ENCODE data around the gene TMEM209.
A peak's percentile ranks its signal among the peaks of the same experiment; 100 is the strongest.

The TMEM209 gene

DNA sequence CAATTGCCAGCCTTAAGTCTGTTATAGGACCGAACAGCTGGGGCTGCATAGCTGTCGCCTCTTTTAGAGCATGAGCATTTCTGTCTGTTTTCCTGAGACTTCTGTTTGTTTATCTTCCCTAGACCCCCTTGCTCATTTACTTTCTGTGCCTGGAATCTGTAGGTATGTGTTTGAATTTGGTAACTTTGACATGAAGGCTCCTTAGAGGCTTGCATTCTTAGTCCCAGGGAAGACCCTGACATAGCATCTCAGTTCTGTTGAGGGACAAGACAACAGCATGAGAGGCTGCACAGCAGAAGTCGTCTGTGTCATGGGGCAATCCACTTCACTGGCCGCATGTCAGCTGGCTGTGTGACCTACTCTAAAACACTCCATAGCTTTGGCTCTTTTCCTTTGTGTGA, 76.2 kb downstream of the TMEM209 start:
- Histone ChIP-seq H3K36me3 (ENCODE audit: control insufficient read depth in 2 of 2, insufficient read depth in 1 of 2, low read length in 2 of 2) (peaks cover 6 to 49% of the 10 kb centered on the region in 2 experiments), H3K4me1 (ENCODE audit: control insufficient read depth, insufficient read depth, low read length) (peaks cover 7% of the 10 kb centered on the region; the same call in 1 of the 2 replicates), H3K4me3 (ENCODE audit: low read depth, low read length) (no peak overlapping the region), H3K27ac (ENCODE audit: extremely low read depth, low read depth, low read length) (no peak overlapping the region), H3K9me3 (ENCODE audit: control insufficient read depth, insufficient read depth, low read depth, low read length) (no peaks in the 10 kb centered on the region)
- ChIA-PET CTCF (interaction anchor here (0.8 kb wide), 1 partner anchor 66 kb away, joined by 3 read pairs; no protein-coding TSS in a partner anchor), POLR2A (no interaction called here)
- TF ChIP-seq ZNF48 (tag by site-specific recombination; IDR thresholded peaks at IDR 0.05) (no peak), MYNN (tag by site-specific recombination; IDR thresholded peaks at IDR 0.05; ENCODE audit: borderline replicate concordance) (no peak), ZNF561 (tag by site-specific recombination; IDR thresholded peaks at IDR 0.05; ENCODE audit: borderline replicate concordance) (no peak), ZNF621 (tag by site-specific recombination; IDR thresholded peaks at IDR 0.05) (no peak), ZNF274 (IDR thresholded peaks at IDR 0.05; ENCODE audit: low read length) (no peak), ZNF274 (tag by site-specific recombination; IDR thresholded peaks at IDR 0.05; ENCODE audit: borderline replicate concordance) (no peak), ZNF335 (tag by site-specific recombination; conservative IDR thresholded peaks at IDR 0.05) (no peak), ZNF354C (tag by site-specific recombination; IDR thresholded peaks at IDR 0.05; ENCODE audit: borderline replicate concordance, low read depth) (no peak)
- TF ChIP-seq, protein P1, sequence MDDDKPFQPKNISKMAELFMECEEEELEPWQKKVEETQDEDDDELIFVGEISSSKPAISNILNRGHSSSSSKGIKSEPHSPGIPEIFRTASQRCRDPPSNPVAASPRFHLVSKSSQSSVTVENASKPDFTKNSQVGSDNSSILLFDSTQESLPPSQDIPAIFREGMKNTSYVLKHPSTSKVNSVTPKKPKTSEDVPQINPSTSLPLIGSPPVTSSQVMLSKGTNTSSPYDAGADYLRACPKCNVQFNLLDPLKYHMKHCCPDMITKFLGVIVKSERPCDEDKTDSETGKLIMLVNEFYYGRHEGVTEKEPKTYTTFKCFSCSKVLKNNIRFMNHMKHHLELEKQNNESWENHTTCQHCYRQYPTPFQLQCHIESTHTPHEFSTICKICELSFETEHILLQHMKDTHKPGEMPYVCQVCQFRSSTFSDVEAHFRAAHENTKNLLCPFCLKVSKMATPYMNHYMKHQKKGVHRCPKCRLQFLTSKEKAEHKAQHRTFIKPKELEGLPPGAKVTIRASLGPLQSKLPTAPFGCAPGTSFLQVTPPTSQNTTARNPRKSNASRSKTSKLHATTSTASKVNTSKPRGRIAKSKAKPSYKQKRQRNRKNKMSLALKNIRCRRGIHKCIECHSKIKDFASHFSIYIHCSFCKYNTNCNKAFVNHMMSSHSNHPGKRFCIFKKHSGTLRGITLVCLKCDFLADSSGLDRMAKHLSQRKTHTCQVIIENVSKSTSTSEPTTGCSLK (tag by site-specific recombination; IDR thresholded peaks at IDR 0.05), result no peak
- TF ChIP-seq, protein P2, sequence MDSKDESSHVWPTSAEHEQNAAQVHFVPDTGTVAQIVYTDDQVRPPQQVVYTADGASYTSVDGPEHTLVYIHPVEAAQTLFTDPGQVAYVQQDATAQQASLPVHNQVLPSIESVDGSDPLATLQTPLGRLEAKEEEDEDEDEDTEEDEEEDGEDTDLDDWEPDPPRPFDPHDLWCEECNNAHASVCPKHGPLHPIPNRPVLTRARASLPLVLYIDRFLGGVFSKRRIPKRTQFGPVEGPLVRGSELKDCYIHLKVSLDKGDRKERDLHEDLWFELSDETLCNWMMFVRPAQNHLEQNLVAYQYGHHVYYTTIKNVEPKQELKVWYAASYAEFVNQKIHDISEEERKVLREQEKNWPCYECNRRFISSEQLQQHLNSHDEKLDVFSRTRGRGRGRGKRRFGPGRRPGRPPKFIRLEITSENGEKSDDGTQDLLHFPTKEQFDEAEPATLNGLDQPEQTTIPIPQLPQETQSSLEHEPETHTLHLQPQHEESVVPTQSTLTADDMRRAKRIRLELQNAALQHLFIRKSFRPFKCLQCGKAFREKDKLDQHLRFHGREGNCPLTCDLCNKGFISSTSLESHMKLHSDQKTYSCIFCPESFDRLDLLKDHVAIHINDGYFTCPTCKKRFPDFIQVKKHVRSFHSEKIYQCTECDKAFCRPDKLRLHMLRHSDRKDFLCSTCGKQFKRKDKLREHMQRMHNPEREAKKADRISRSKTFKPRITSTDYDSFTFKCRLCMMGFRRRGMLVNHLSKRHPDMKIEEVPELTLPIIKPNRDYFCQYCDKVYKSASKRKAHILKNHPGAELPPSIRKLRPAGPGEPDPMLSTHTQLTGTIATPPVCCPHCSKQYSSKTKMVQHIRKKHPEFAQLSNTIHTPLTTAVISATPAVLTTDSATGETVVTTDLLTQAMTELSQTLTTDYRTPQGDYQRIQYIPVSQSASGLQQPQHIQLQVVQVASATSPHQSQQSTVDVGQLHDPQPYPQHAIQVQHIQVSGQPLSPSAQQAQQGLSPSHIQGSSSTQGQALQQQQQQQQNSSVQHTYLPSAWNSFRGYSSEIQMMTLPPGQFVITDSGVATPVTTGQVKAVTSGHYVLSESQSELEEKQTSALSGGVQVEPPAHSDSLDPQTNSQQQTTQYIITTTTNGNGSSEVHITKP (tag by site-specific recombination; IDR thresholded peaks at IDR 0.05), result no peak

DNA sequence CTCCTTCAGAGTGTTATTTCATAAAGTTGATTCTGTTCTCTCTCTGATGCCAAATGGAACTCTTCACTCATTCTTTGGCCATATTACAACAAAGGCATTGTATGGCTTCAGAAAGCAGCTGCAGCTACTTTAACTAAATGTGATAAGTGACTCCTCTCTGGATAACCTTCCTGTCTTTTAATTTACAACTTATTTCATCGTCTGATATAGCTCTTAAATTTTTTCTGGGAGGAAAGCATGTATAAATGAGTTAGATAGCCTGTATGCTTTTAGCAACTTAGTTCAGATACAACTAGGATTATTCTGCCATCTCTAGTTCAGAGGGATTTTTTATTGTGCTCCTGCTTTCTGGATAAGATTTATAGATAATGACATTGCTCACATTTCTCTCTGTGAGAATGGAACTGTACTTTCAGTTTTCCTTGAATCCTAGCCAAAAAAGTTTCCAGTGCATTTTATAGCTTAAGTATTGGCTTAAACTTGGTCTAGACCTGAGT, 77.3 kb downstream of the TMEM209 start:
- peaks cover 12 to 48% of the 10 kb centered on the region in 2 experiments for H3K36me3 ChIP-seq (ENCODE audit: control insufficient read depth in 2 of 2, insufficient read depth in 1 of 2, low read length in 2 of 2)
- H3K4me1 ChIP-seq (ENCODE audit: control insufficient read depth, insufficient read depth, low read length), result peaks cover 7% of the 10 kb centered on the region; the same call in 1 of the 2 replicates
- H3K4me3 ChIP-seq (ENCODE audit: low read depth, low read length), result no peak overlapping the region
- ChIA-PET POLR2A (no interaction called here), CTCF (interaction anchor here (0.8 to 0.9 kb wide), 2 partner anchors 11 to 240 kb away, joined by 3 to 4 read pairs; no protein-coding TSS in a partner anchor)
- H3K9me3 ChIP-seq (ENCODE audit: control insufficient read depth, insufficient read depth, low read depth, low read length), result no peaks in the 10 kb centered on the region
- no peak for TF ChIP-seq ZNF366 (tag by site-specific recombination; conservative IDR thresholded peaks at IDR 0.05)
- TF ChIP-seq WT1 (tag by site-specific recombination; IDR thresholded peaks at IDR 0.05), result no peak
- TF ChIP-seq ZNF2 (tag by site-specific recombination; IDR thresholded peaks at IDR 0.05), result no peak
- TF ChIP-seq, protein P3, sequence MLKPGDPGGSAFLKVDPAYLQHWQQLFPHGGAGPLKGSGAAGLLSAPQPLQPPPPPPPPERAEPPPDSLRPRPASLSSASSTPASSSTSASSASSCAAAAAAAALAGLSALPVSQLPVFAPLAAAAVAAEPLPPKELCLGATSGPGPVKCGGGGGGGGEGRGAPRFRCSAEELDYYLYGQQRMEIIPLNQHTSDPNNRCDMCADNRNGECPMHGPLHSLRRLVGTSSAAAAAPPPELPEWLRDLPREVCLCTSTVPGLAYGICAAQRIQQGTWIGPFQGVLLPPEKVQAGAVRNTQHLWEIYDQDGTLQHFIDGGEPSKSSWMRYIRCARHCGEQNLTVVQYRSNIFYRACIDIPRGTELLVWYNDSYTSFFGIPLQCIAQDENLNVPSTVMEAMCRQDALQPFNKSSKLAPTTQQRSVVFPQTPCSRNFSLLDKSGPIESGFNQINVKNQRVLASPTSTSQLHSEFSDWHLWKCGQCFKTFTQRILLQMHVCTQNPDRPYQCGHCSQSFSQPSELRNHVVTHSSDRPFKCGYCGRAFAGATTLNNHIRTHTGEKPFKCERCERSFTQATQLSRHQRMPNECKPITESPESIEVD (tag by site-specific recombination; IDR thresholded peaks at IDR 0.05), result peak; percentile 29; the same call in 1 of the 2 replicates
- no peak for TF ChIP-seq ZNF133 (tag by site-specific recombination; IDR thresholded peaks at IDR 0.05)
- no peak for TF ChIP-seq TCF7L2 (IDR thresholded peaks at IDR 0.05; ENCODE audit: borderline replicate concordance, low read depth, low read length)
- TF ChIP-seq ZNF24 (tag by site-specific recombination; IDR thresholded peaks at IDR 0.05), result no peak
- TF ChIP-seq ZNF664 (tag by site-specific recombination; IDR thresholded peaks at IDR 0.05), result 0 out of 2 replicates have a peak, but pooled peaks have one; percentile 36
- TF ChIP-seq ZFP3 (tag by site-specific recombination; IDR thresholded peaks at IDR 0.05; ENCODE audit: low read depth), result no peak
- no peak for TF ChIP-seq ZNF610 (tag by site-specific recombination; IDR thresholded peaks at IDR 0.05; ENCODE audit: borderline replicate concordance)
- no peak overlapping the region for H3K27ac ChIP-seq (ENCODE audit: extremely low read depth, low read depth, low read length)
